Stimulated activated naive CD4-positive, alpha-beta T cell treated with Interleukin-2 at 50 U/mL for 16 hours (primary cell): Measurements from ENCODE around the gene KCNK6.
"Not testable (repeated sequence)": the region's sequence is repeated elsewhere in the genome, so short reads cannot be mapped to it uniquely, and the experiment has no call there.

Source experiments
- DNase-seq: peaks from one replicate; lab custom pipeline; 2025; lab: John Stamatoyannopoulos, UW

The KCNK6 gene

DNA sequence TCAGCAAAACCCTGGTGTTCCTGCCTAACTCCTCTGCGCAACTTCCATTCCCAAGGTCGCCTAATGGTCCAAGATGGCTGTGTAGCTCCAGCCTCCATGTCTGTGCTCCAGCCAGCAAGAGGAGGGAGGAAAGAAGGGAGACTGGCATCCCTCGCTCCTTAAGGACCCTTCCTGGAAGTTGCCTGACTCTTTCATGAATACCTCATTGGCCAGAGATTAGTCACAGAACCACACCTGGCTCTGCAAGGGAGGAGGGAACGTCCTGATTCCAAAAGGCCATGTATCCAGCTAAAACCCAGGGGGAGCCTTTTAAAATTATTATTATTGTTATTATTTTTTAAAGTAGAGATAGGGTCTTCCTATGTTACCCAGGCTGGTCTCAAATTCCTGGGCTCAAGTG is 4.8 kb downstream of the KCNK6 start:
- DNase-seq = no peak

DNA sequence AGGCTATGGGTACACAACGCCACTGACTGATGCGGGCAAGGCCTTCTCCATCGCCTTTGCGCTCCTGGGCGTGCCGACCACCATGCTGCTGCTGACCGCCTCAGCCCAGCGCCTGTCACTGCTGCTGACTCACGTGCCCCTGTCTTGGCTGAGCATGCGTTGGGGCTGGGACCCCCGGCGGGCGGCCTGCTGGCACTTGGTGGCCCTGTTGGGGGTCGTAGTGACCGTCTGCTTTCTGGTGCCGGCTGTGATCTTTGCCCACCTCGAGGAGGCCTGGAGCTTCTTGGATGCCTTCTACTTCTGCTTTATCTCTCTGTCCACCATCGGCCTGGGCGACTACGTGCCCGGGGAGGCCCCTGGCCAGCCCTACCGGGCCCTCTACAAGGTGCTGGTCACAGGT is 6.9 kb downstream of the KCNK6 start:
- DNase-seq = no peak

GRCh38 chr19:38329651-38330050 is 10.0 kb downstream of the KCNK6 start:
- no peak for DNase-seq

GRCh38 chr19:38331728-38332127 is 12.1 kb downstream of the KCNK6 start:
- no peak for DNase-seq

GRCh38 chr19:38333245-38333644 is 13.6 kb downstream of the KCNK6 start:
- DNase-seq = no peak

DNA sequence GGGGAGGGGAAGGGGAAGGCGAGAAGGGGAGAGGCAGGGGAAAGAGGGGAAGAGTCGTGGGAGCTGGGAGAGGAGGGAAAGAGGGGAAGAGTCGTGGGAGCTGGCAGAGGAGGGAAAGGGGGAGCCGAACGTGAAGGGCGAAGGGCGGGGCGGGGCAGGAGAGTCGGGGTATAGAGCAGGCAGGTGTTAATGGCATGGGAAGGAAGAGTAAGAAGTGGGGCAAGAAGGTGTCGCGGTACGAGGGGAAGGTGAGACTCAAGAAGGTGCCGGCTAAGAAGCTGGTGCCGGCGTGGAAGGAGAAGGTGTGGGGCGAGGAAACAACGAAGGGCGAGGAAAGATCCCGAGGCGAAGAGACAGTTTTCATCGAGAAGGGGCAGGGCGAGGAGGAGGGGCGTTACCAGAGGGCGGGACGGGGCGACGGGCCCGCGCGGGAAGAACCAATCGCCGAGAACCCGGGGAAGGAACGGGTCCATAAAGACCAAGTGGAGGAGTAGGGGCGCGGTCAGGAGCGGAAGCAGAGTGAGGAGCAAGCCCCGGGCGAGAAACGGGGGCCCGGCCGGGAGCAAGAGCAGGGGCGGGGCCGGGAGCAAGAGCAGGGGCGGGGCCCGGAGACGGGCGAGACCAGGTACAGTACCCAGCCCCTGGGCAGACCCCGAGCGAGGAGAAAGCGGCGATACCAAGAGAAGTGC is 16.4 kb downstream of the KCNK6 start:
- peak; percentile 95 for DNase-seq

DNA sequence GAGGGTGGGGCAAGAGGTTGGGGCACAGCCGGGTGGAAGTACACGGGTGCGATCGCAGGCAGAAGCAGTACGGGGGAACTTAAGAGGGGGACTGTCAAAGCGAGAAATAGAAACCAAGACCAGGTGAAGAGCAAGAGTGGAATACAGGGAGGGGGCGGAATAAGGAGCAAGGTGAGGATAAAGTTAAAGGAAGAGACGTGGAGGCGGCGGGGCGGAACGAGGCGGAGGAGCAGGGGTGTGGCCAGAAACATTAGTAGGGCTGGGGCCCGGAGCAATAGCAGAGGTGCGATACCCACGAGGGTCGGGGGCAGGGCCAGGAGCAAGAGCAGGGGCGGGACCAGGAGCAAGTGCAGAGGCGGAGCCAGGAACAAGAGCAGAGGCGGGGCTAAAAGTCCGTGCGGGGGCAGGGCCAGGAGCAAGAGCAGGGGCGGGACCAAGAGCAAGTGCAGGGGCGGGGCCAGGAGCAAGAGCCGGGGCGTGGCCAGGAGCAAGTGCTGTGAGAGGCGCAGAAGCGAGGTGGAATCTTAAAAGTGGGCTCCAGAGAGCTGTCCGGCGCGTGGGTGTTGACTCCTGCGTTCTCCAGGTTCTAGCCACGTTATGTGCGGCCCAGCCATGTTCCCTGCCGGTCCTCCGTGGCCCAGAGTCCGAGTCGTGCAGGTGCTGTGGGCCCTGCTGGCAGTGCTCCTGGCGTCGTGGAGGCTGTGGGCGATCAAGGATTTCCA is 17.2 kb downstream of the KCNK6 start:
- DNase-seq = peak; percentile 96

DNA sequence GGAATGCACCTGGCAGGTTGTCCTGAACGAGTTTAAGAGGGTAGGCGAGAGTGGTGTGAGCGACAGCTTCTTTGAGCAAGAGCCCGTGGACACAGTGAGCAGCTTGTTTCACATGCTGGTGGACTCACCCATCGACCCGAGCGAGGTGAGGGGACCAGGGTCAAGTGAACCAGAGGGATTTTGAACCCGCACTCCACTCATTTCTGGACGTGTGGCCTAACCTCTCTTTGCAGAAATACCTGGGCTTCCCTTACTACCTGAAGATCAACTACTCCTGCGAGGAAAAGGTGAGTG is 17.7 kb downstream of the KCNK6 start:
- DNase-seq = no peak

DNA sequence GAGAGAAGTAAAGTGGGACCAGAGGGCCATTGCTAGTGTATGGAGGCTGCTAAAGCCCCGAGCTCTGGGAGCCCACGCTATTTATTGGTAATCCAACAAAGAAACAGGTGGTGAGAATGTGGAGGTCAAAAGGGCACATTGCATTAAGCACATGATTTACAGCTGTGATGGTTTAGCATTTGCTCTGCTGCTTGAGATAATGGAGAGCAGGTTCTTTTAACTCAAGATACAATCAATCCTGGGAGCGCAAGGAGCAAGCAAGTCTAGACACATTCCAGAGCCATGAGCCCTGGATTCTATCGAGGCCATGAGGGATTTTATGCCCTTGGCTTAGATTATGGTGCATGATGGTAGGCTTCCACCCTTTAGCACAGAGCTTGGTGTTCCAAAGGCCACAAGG is 19.4 kb downstream of the KCNK6 start:
- not testable (repeated sequence) for DNase-seq

GRCh38 chr19:38340927-38341326 is 21.3 kb downstream of the KCNK6 start:
- no peak for DNase-seq

- DNase-seq = no peak
Observed at GRCh38 chr19:38346837-38347236, 27.2 kb downstream of the KCNK6 start.

- DNase-seq = no peak
Observed at GRCh38 chr19:38350883-38351282, 31.2 kb downstream of the KCNK6 start.

DNA sequence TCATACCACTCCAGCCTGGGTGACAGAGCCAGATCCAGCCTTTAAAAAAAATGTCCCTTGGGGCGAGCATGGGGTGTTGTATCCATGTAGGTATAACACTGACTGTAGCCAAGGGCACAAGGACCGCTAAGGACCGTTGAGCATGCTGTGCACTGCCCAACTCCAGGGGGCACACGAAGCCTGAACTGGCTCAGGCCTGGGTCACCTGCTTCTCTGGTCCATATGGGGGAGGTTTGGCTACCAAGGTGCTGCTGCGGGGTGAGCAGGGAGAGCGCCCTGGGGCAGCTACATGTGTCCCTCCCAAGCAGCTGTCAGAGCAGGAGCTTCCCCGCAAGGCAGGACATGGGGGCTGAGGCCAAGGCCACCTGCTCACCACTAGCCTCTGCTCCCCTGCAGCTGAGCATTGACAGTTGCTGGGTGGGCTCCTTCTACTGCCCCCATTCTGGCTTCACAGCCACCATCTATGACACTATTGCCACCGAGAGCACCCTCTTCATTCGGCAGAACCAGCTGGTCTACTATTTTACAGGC is 32.3 kb downstream of the KCNK6 start:
- no peak for DNase-seq

DNA sequence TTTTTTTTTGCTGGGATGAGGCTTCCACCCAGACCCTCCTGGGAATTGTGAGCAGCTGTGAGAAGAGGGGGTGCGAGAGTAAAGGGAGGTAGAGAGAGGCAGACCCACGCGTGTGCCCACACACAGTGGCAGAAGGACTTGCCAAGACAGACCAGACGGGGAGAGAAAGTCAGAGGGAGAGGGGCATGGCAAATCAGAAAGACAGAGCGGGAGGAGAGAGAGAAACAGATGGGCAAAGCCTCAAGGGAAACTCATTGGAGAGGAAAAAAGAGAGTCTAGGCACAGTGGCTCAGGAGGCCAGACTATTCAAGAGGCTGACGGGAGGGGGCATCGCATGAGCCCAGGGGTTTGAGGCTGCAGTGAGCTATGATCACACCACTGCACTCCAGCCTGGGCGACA is 33.0 kb downstream of the KCNK6 start:
- no peak for DNase-seq

DNA sequence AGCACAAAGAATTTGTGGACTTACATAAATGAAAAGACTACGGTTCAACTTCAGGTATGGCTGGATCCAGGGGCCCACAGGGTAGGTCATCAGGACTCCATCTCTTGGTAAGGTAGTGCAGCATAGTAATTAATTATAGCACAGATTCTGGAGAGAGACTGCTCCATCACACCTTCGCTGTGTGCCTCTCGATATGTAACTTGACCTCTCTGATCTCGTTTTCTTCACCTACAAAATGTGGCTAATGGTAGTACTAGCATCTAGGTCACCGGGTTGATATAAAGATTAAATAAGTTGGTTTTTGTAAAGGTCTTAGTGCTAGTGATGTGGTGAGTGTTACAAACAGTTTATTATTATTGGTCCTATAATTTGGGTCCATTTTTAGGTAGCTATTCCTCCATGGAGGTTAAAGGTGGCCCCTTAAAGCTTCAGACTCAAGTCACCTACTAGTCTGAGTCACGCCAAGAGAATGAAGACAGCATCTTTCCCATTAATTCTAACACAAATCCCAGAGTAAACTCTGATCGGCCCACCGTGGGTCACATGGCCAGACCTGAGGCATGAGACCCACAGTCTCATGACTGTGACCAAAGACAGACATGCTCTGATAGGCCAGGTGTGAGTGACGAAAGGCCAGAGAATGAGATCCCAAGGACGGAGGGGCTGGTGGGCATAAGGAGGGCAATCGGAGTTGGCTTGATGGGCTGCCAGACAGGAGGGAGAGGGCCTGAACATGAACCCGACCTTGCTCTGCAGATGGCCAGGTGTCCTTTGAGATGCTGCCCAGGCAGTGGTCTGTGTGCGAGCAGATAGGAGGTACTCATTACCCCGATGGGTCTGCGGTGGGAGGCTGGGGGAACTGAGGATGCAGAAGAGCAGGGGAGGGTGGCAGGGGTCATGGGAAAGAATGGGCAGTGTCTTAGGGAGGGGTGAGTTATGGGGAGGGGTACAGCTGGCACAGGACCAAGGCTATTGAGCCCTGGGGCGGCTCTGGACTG is 36.4 kb downstream of the KCNK6 start:
- DNase-seq = no peak

DNA sequence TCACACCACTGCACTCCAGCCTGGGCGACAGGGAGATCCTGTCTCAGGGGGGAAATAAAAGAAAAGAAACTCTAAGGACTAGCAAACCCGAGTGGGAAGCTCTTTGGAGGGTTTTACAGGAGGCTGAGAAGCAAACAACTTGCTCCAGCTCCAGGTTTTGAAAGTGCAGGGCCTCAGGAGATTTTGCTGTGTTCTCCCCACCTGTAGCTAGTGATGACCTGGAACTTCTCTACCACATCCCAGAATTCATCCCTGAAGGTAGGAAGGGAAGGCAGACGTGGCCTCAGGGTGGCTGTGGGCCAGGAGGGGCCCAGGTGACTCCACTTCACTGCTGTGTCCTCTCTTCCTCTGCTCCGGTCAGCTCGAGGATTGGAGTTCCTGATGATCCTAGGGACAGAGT is 38.4 kb downstream of the KCNK6 start:
- DNase-seq = no peak

DNA sequence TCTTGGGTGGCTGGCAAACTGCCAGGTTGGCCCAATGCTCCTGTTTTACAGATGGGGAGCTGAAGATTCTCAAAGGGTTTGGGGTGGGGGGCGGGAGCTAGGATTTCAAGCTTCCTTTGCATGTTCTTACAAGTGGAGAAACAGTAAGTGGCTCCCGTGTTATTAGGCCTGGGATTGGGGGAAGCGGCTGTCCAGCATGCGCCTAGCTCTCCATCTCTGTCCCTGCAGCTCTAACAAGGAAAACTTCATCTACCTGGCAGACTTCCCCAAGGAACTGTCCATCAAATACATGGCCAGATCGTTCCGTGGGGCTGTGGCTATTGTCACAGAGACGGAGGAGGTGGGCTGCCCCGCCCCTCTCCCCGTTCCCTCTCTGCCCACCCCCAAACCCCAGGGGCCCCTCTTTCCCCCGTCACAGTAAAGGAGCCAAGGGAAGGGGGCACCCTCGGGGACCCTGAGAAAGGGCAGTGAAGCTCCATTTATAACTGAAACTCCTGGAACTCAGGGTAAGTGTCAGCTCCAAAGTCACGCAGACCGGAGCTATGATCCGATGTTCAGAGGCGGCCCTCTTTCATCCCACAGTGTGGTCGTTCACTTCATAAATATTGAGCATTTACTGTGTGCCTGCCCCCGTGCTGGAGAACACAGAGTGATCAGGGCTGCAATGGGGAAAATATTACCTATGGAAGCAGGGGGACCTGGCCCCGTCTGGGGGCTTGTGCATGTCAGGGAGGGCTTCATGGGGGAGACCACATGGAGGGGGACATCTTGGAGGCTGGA is 39.8 kb downstream of the KCNK6 start:
- DNase-seq = no peak

DNA sequence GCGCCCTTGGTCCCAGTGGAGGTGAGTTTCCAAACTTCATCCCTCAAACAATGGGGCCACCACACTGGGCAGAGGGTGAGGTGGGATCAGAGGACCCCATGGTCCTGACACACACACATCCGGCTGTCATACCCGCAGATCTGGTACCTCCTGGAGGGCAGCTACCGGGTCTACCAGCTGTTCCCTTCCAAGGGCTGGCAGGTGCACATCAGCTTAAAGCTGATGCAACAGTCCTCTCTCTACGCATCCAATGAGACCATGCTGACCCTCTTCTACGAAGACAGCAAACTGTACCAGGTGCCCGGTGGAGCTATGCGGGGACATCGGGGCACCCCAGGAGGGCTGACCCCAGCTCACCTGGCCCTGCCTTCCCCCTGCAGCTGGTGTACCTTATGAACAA is 40.7 kb downstream of the KCNK6 start:
- DNase-seq = no peak

GRCh38 chr19:38360839-38361631 is 41.4 kb downstream of the KCNK6 start:
- no peak for DNase-seq

DNA sequence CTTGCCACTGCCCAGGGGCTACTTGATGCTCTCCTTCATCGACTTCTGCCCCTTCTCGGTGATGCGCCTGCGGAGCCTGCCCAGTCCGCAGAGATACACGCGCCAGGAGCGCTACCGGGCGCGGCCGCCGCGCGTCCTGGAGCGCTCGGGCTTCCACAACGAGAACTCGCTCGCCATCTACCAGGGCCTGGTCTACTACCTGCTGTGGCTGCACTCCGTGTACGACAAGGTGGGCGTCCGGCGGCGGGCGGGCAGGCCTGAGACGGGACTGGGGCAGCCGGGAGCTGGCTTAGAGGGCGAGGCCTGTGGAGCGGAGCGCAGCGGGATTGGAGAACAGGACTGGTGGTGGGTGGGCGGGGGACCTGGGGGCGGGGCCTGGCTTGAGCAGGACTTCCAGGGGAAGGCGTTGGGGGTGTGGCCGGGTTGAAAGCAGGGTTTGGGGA is 42.0 kb downstream of the KCNK6 start:
- peak; percentile 82 for DNase-seq
